ENCODE data around the gene DBX2. TPM values are rescaled to one million over a fixed set of nuclear protein-coding genes. Genes with fewer than 3 reads are reported as not detected.

Gene DBX2
- total RNA-seq, 1 experiment from 2014 or later, result not detected

DNA sequence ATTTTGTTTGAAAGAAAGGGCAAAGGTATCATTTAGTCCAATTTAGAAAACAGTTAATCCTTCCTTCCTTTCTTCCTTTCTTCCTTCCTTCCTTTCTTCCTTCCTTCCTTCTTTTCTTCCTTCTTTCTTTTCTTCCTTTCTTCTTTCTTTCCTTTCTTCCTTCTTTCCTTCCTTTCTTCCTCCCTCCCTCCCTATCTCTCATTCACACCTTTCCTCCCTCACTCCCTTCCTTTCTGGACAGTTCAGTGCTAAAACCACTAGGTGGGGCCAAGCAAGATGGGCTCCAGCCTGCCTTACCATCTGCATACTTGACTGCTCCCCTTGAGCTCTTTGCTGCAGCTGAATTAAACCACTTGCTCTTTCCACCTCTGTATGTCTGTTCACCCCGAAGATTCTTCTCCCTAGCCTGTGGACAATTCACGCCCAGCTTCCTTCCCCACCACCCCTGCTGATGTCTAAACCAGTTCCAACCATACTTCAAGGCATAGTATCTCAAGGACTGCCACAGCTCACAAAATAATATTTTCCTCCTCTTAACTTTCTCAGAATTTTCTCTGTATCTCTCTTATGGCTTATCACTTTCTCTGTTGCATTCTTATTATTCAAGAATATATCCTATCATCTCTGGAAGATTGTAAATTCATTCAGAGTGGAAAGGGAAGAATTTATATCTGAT lies 78.0 kb downstream of the DBX2 start:
- Histone ChIP-seq H3K27me3 (replicated peaks) (no peaks in the 10 kb centered on the region), H3K9me3 (replicated peaks) (no peaks in the 10 kb centered on the region), H3K27ac (no peak overlapping the region), H3K4me3 (no peak overlapping the region), H3K4me1 (replicated peaks) (no peaks in the 10 kb centered on the region), H3K36me3 (no peaks in the 10 kb centered on the region)
- DNase-seq (ENCODE audit: low read depth in 1 of 2, low spot score in 2 of 2), result no peak

DNA sequence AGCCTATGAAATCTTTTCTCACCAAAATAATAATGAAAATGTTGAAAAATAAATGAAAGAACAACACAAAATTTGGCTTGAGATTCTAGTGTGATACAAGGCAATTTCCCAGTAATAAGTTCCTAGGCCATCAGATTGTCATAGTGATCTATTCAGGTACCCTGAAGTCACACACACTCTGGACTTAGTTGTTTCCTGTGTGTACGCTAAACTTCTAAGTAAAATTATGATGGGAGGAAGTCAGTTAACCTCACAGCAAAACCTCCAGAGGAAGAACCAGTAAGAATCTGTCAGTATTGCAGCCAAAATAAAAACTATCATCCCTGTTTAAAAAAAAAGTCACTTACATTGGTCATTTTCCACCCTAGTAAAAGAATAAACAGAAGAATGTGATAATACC lies 81.9 kb downstream of the DBX2 start:
- DNase-seq (ENCODE audit: low read depth in 1 of 2, low spot score in 2 of 2), result no peak
- Histone ChIP-seq H3K36me3 (no peaks in the 10 kb centered on the region), H3K4me1 (replicated peaks) (no peaks in the 10 kb centered on the region), H3K9me3 (replicated peaks) (no peaks in the 10 kb centered on the region), H3K27ac (no peak overlapping the region), H3K4me3 (no peak overlapping the region), H3K27me3 (replicated peaks) (no peaks in the 10 kb centered on the region)

Other genes with a start within 250 kb of the DBX2 start
- gene NELL2, start 174.8 kb downstream of the DBX2 start, total RNA-seq (2014; rRNA removed; shearing (Covaris generic)), result not detected in 2 replicates
- 57.5 and 88.8 TPM in 2 replicates for gene ANO6, start 165.0 kb upstream of the DBX2 start, total RNA-seq (2014; rRNA removed; shearing (Covaris generic))

Data from SJSA1 (cell line).